ENCODE measurements around the gene COQ10B. TPM values are rescaled to one million over a fixed set of nuclear protein-coding genes. Genes with fewer than 3 reads are reported as not detected.

Gene COQ10B
- total and polyA plus RNA-seq, 2 donors (not counting 3 experiments of a cell fraction or from before 2014, with no cell fraction given), result 2.4 to 15.1 TPM

- DNase-seq (ENCODE audit: low read depth, low spot score), result no peak
- peaks cover 33% of the 10 kb centered on the region for H4K20me1 ChIP-seq (replicated peaks; ENCODE audit: control insufficient read depth, extremely low read depth, insufficient read depth, low read length)
These were observed 26.4 kb upstream of the COQ10B start for GRCh38 chr2:197426723-197427603.

More at GRCh38 chr2:197426723-197427603, 26.4 kb upstream of the COQ10B start:
- no peaks in the 10 kb centered on the region for H3K9me3 ChIP-seq (replicated peaks; ENCODE audit: control insufficient read depth, insufficient read depth, low read length)
- no peaks in the 10 kb centered on the region for H3K27me3 ChIP-seq (ENCODE audit: control insufficient read depth in 2 of 2, insufficient read depth in 2 of 2, low read length in 2 of 2)
- intact Hi-C loops (cut with micrococcal nuclease), result no loop called here
- no peak overlapping the region for H3K4me2 ChIP-seq (ENCODE audit: insufficient read depth, low read length)
- dilution Hi-C loops (cut with MboI; ENCODE audit: extremely low pct_ligation_motif_present, low sequenced_read_pairs), result no loop called here
- H3K79me2 ChIP-seq (ENCODE audit: control insufficient read depth, insufficient read depth, low read length), result peaks cover 99% of the 10 kb centered on the region
- H3K4me1 ChIP-seq (ENCODE audit: control insufficient read depth, extremely low read depth, insufficient read depth, low read length), result peaks cover 2% of the 10 kb centered on the region
- H3K4me3 ChIP-seq (replicated peaks in 1 of 3; ENCODE audit: insufficient read depth in 1 of 3, low read depth in 1 of 3, low read length in 3 of 3), result no peak overlapping the region
- H3K36me3 ChIP-seq (ENCODE audit: control insufficient read depth in 2 of 2, extremely low read depth in 1 of 2, insufficient read depth in 2 of 2, low read length in 2 of 2), result peaks cover 6 to 7% of the 10 kb centered on the region in 2 experiments
- no peaks in the 10 kb centered on the region for H3K9me1 ChIP-seq (replicated peaks; ENCODE audit: control insufficient read depth, extremely low read depth, insufficient read depth, low read length)
- POLR2A ChIA-PET, result no interaction called here
- H3K9ac ChIP-seq (replicated peaks; ENCODE audit: extremely low read depth, insufficient read depth, low read length), result no peak overlapping the region
- no peak for TF ChIP-seq CTCF (IDR thresholded peaks at IDR 0.05; ENCODE audit: extremely low read depth in 1 of 2, insufficient read depth in 1 of 2, low read depth in 1 of 2, low read length in 2 of 2)
- no peak for TF ChIP-seq JUN (IDR thresholded peaks at IDR 0.05; ENCODE audit: borderline replicate concordance, insufficient read depth, insufficient read length, low read depth)
- no peak for TF ChIP-seq EZH2 (IDR thresholded peaks at IDR 0.05; ENCODE audit: borderline replicate concordance, low read depth, low read length, severe bottlenecking)
- TF ChIP-seq POLR2A (IDR thresholded peaks at IDR 0.05; ENCODE audit: low read depth, low read length), result no peak
- TF ChIP-seq MYC (IDR thresholded peaks at IDR 0.05; ENCODE audit: low read depth, low read length), result no peak
- no peak for TF ChIP-seq MAX (IDR thresholded peaks at IDR 0.05; ENCODE audit: insufficient read depth, insufficient read length)
- no peak for TF ChIP-seq GATA2 (IDR thresholded peaks at IDR 0.05; ENCODE audit: insufficient read depth, insufficient read length, low read depth, low read length)
- no peak for TF ChIP-seq FOS (IDR thresholded peaks at IDR 0.05; ENCODE audit: borderline replicate concordance, insufficient read depth, low read length)
- TF ChIP-seq POLR2AphosphoS5 (IDR thresholded peaks at IDR 0.05; ENCODE audit: insufficient read depth, low read depth, low read length), result no peak
- CTCF ChIA-PET, result no interaction called here
- BruUV-seq (replicated peaks), result no TSS peak
- no peak overlapping the region for H3K27ac ChIP-seq (ENCODE audit: insufficient read depth, low read depth, low read length)
- no peak overlapping the region for H2AFZ ChIP-seq (ENCODE audit: low read depth, low read length)
- no peak for FAIRE-seq

All from endothelial cell of umbilical vein (primary cell).